ENCODE measurements around the gene ZNF497.

The ZNF497 gene

GRCh38 chr19:58305932-58306323 lies 56.6 kb downstream of the ZNF497 start:
- DNase-seq, result no peak

GRCh38 chr19:58305065-58305931 lies 57.3 kb downstream of the ZNF497 start, which contains the start of gene ERVK3-1:
ERVK3-1 (plus strand) TSS chr19:58305377; CDS start chr19:58312169, 6,792 bp downstream.
- peak; percentile 98 for DNase-seq

GRCh38 chr19:58304748-58305064 lies 57.8 kb downstream of the ZNF497 start:
- no peak for DNase-seq

Data from HCEC 1CT (cell line).